WTC11 (cell line): ENCODE data around the gene LIMS1. TPM values are rescaled to one million over a fixed set of nuclear protein-coding genes. Genes with fewer than 3 reads are reported as not detected.

ENCODE experiments used
- ATF1 ChIP-seq: sonication (generic); formaldehyde crosslinking; IDR thresholded peaks from 2 replicates; pipeline ENCODE4 v1.8.1; 2023; ENCODE audit warnings: mild to moderate bottlenecking, moderate library complexity, missing genetic modification reagents
- FOXJ3 ChIP-seq: sonication (generic); formaldehyde crosslinking; IDR thresholded peaks from 2 replicates; pipeline ENCODE4 v1.9.0; 2021; ENCODE audit warnings: missing genetic modification reagents, mild to moderate bottlenecking, borderline replicate concordance
- FOXK1 ChIP-seq: sonication (generic); formaldehyde crosslinking; IDR thresholded peaks from 2 replicates; pipeline ENCODE4 v1.8.0; 2022; ENCODE audit warnings: mild to moderate bottlenecking, moderate library complexity, missing genetic modification reagents
- FOXP4 ChIP-seq: sonication (generic); formaldehyde crosslinking; IDR thresholded peaks from 2 replicates; pipeline ENCODE4 v1.8.0; 2022; ENCODE audit warnings: mild to moderate bottlenecking, missing genetic modification reagents
- GABPB1 ChIP-seq: sonication (generic); formaldehyde crosslinking; IDR thresholded peaks from 2 replicates; pipeline ENCODE4 v1.8.1; 2023; ENCODE audit warnings: mild to moderate bottlenecking, missing genetic modification reagents
- GRHL2 ChIP-seq: fragments of 250-450 bp; sonication (Bioruptor Pico); IDR thresholded peaks from 2 replicates; pipeline ENCODE4 v1.8.0; 2022; ENCODE audit warnings: mild to moderate bottlenecking, moderate library complexity; ENCODE audit not compliant: insufficient replicate concordance, severe bottlenecking
- MYBL2 ChIP-seq: sonication (generic); formaldehyde crosslinking; IDR thresholded peaks from 2 replicates; pipeline ENCODE4 v1.8.1; 2023; ENCODE audit warnings: mild to moderate bottlenecking, moderate library complexity, missing genetic modification reagents
- NR3C1 ChIP-seq: sonication (generic); formaldehyde crosslinking; conservative IDR thresholded peaks from 2 replicates; pipeline ENCODE4 v1.8.1; 2023; ENCODE audit warnings: low read depth, mild to moderate bottlenecking, missing genetic modification reagents
- SP1 ChIP-seq: sonication (generic); formaldehyde crosslinking; conservative IDR thresholded peaks from 2 replicates; pipeline ENCODE4 v1.8.1; 2022; ENCODE audit warnings: missing genetic modification reagents
- TEAD1 ChIP-seq: sonication (generic); formaldehyde crosslinking; IDR thresholded peaks from 2 replicates; pipeline ENCODE4 v1.8.0; 2022; ENCODE audit warnings: mild to moderate bottlenecking, missing genetic modification reagents
- USF2 ChIP-seq: sonication (generic); formaldehyde crosslinking; IDR thresholded peaks from 2 replicates; pipeline ENCODE4 v1.8.1; 2023; ENCODE audit warnings: mild to moderate bottlenecking, missing genetic modification reagents, moderate library complexity
- ZNF121 ChIP-seq: sonication (generic); formaldehyde crosslinking; IDR thresholded peaks from 2 replicates; pipeline ENCODE4 v1.8.0; 2023; ENCODE audit warnings: missing genetic modification reagents
- ZNF138 ChIP-seq: sonication (generic); formaldehyde crosslinking; conservative IDR thresholded peaks from 2 replicates; pipeline ENCODE4 v1.8.1; 2022; ENCODE audit warnings: mild to moderate bottlenecking, moderate library complexity, missing genetic modification reagents
- ZNF232 ChIP-seq: sonication (generic); formaldehyde crosslinking; IDR thresholded peaks from 2 replicates; pipeline ENCODE4 v1.8.0; 2022; ENCODE audit warnings: mild to moderate bottlenecking, missing genetic modification reagents
- ZNF416 ChIP-seq: fragments of 250-450 bp; sonication (Bioruptor Pico); IDR thresholded peaks from 2 replicates; pipeline ENCODE4 v1.9.0; 2021; ENCODE audit warnings: mild to moderate bottlenecking, inconsistent platforms
- total RNA-seq: library from RNA; stranded (reverse); gene quantifications from 3 replicates; pipeline ENCODE4 v1.2.3, GENCODE V29; 2021
- TF ChIP-seq, protein P1 (sequence below): sonication (generic); formaldehyde crosslinking; IDR thresholded peaks from 2 replicates; pipeline ENCODE4 v1.8.0; 2023; ENCODE audit warnings: mild to moderate bottlenecking, missing genetic modification reagents
- TF ChIP-seq, protein P2 (sequence below): sonication (generic); formaldehyde crosslinking; conservative IDR thresholded peaks from 2 replicates; pipeline ENCODE4 v1.8.1; 2023; ENCODE audit warnings: mild to moderate bottlenecking, low read depth, missing genetic modification reagents, moderate library complexity
- TF ChIP-seq, protein P3 (sequence below): sonication (generic); formaldehyde crosslinking; IDR thresholded peaks from 2 replicates; pipeline ENCODE4 v1.8.1; 2022; ENCODE audit warnings: low read depth, mild to moderate bottlenecking, moderate library complexity, missing genetic modification reagents, borderline replicate concordance

LIMS1 gene
- total RNA-seq, 1 experiment from 2014 or later, result 50.6 TPM

DNA sequence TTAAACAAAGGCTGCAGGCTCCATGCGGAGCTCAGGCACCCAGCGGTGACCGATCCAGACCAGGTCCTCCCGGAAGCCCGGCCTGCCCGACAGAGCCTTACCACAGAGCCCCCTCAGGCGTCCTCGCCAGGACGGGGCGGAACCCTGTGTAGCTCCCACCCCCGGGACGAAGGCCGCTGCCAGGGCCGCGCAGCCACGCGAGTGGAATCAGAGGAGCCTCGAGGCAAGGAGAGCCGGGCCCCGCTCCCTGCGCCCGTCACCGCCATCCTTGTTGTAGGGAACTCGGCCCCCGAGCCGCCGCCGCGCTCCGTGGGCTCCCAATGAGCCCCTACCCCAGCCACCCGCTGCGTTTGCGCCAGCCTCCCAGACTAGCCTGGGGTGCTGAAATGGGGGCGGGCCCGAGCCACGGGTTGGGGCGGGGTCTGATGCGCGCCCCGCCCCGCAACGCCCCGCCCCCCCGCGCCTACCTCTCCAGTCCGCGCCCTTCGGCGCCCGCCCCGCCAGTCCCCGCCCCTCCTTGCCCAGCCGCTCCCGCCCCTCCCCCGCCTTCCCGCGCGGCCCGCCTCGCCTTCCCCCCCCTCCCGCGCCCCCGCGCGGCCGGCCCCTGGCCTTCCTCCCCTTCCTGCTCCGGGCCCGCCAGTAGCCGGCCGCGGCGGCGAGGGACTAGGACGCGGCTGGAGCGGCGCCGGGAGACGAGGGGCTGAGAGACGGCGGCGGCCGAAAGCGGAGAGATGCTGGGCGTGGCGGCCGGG is at the start of gene LIMS1 (continued):
- TF ChIP-seq, protein P1, sequence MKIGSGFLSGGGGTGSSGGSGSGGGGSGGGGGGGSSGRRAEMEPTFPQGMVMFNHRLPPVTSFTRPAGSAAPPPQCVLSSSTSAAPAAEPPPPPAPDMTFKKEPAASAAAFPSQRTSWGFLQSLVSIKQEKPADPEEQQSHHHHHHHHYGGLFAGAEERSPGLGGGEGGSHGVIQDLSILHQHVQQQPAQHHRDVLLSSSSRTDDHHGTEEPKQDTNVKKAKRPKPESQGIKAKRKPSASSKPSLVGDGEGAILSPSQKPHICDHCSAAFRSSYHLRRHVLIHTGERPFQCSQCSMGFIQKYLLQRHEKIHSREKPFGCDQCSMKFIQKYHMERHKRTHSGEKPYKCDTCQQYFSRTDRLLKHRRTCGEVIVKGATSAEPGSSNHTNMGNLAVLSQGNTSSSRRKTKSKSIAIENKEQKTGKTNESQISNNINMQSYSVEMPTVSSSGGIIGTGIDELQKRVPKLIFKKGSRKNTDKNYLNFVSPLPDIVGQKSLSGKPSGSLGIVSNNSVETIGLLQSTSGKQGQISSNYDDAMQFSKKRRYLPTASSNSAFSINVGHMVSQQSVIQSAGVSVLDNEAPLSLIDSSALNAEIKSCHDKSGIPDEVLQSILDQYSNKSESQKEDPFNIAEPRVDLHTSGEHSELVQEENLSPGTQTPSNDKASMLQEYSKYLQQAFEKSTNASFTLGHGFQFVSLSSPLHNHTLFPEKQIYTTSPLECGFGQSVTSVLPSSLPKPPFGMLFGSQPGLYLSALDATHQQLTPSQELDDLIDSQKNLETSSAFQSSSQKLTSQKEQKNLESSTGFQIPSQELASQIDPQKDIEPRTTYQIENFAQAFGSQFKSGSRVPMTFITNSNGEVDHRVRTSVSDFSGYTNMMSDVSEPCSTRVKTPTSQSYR, result 0 out of 2 replicates have a peak, but pooled peaks have one; percentile 21
- TF ChIP-seq ZNF121 (CRISPR knock-in tag), result no peak
- TF ChIP-seq ZNF416 (CRISPR knock-in tag), result 0 out of 2 replicates have a peak, but pooled peaks have one; percentile 39
- peak; percentile 59; the same call in 1 of the 2 replicates for TF ChIP-seq NR3C1 (CRISPR knock-in tag)
- no peak for TF ChIP-seq ATF1 (CRISPR knock-in tag)
- TF ChIP-seq, protein P2, sequence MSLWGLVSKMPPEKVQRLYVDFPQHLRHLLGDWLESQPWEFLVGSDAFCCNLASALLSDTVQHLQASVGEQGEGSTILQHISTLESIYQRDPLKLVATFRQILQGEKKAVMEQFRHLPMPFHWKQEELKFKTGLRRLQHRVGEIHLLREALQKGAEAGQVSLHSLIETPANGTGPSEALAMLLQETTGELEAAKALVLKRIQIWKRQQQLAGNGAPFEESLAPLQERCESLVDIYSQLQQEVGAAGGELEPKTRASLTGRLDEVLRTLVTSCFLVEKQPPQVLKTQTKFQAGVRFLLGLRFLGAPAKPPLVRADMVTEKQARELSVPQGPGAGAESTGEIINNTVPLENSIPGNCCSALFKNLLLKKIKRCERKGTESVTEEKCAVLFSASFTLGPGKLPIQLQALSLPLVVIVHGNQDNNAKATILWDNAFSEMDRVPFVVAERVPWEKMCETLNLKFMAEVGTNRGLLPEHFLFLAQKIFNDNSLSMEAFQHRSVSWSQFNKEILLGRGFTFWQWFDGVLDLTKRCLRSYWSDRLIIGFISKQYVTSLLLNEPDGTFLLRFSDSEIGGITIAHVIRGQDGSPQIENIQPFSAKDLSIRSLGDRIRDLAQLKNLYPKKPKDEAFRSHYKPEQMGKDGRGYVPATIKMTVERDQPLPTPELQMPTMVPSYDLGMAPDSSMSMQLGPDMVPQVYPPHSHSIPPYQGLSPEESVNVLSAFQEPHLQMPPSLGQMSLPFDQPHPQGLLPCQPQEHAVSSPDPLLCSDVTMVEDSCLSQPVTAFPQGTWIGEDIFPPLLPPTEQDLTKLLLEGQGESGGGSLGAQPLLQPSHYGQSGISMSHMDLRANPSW (CRISPR knock-in tag), result no peak
- peak; percentile 57; the same call in 1 of the 2 replicates for TF ChIP-seq FOXK1 (CRISPR knock-in tag)
- TF ChIP-seq FOXP4 (CRISPR knock-in tag), result peak; percentile 70
- peak; percentile 36; the same call in 1 of the 2 replicates for TF ChIP-seq MYBL2 (CRISPR knock-in tag)
- TF ChIP-seq, protein P3, sequence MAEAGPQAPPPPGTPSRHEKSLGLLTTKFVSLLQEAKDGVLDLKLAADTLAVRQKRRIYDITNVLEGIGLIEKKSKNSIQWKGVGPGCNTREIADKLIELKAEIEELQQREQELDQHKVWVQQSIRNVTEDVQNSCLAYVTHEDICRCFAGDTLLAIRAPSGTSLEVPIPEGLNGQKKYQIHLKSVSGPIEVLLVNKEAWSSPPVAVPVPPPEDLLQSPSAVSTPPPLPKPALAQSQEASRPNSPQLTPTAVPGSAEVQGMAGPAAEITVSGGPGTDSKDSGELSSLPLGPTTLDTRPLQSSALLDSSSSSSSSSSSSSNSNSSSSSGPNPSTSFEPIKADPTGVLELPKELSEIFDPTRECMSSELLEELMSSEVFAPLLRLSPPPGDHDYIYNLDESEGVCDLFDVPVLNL (CRISPR knock-in tag), result no peak
- TF ChIP-seq SP1 (CRISPR knock-in tag), result peak; percentile 77; the same call in 1 of the 2 replicates
- TF ChIP-seq GABPB1 (CRISPR knock-in tag), result peak; percentile 80
- TF ChIP-seq USF2 (CRISPR knock-in tag), result peak; percentile 31; the same call in 1 of the 2 replicates
- TF ChIP-seq ZNF232 (CRISPR knock-in tag), result peak; percentile 47; the same call in 1 of the 2 replicates
- no peak for TF ChIP-seq GRHL2 (CRISPR knock-in tag)
- no peak for TF ChIP-seq FOXJ3 (CRISPR knock-in tag)
- TF ChIP-seq TEAD1 (CRISPR knock-in tag), result no peak; the same call in 1 of the 2 replicates
- TF ChIP-seq ZNF138 (CRISPR knock-in tag), result 0 out of 2 replicates have a peak, but pooled peaks have one; percentile 46
